ENCODE data around the gene ECHS1. TPM values are rescaled to one million over a fixed set of nuclear protein-coding genes. Genes with fewer than 3 reads are reported as not detected.
A peak's percentile ranks its signal among the peaks of the same experiment; 100 is the strongest.

Gene ECHS1
- total and polyA plus RNA-seq, 9 of the 15 experiments (the other 6 are each of a cell fraction or from before 2014, with no cell fraction given), result 16.6 to 100 (median 68.1) TPM

DNA sequence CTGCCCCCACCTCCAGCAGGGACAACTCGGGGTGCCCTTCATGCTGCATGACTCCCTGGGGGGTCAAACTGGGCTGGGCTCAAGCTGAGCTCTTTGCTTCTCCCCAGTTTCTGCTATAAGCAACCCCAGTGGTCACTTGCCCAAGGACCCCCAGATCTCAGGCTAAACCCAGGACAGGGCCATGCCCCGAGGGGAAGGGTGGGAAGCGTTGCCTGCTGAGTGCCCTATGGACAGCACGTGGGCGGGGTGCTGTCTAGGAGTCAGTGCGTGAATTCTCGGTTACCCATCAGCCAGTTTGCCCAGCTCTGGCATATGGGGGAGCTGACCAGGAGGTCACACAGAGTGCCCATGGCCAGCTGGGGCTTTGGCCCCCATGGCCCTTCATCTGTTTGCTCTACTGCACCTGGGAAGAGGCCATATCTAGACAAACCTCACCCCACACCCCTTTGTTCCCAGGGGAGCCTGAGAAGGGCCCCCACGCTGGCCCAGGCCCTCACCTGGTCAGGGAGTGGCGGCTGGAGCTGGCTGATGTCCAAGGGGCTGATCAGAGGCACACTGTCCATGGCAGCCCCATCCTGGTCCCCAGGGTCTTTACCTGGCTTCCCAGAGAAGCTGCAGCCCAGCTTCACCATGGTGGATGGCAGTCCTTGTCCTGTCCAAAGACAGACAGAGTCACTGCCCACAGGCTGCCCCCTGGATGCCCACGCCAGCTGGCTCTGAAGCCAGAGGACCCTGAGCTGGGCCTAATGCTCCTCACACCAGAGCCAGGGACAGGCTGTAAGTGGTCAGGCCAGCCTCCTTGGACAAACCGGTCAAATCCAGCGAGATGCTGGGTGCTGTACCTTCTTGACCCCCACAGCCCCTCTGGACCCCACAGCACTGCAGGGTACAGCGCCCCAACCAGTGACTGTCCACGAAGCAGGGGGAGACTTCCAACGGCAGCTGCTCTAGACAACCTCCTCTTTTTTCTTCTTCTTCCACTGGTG is 44.5 kb downstream of the ECHS1 start:
- no peak overlapping the region for H3K4me2 ChIP-seq (ENCODE audit: insufficient read depth, low read length)
- H3K4me3 ChIP-seq, result no peak overlapping the region
- in situ Hi-C loops (cut with MboI) (no loop called here), intact Hi-C loops (cut with micrococcal nuclease) (loop anchor here (5.0 to 10.0 kb wide), 3 partner anchors 66 to 156 kb away; partner anchors contain the start of gene MTG1)
- ATAC-seq (no peak), DNase-seq (ENCODE audit: extremely low read depth in 1 of 4, low spot score in 3 of 4) (no peak), FAIRE-seq (no peak)
- no TSS peak for BruUV-seq (replicated peaks)
- peaks cover 0 to 49% of the 10 kb centered on the region in 2 experiments; a peak in 3 of 5 replicates for H3K4me1 ChIP-seq (replicated peaks in 1 of 2; ENCODE audit: control insufficient read depth in 2 of 2, insufficient read depth in 2 of 2, low read length in 2 of 2)
- peak overlapping the region in 1 of 2 experiments; percentile 13; a peak in 1 of 4 replicates for H3K9ac ChIP-seq (ENCODE audit: insufficient read depth in 1 of 2, low read depth in 2 of 2, low read length in 2 of 2)
- no peak overlapping the region for H2AFZ ChIP-seq (ENCODE audit: low read depth, low read length)
- no peaks in the 10 kb centered on the region for H3K9me1 ChIP-seq (ENCODE audit: control insufficient read depth, insufficient read depth, low read length)
- ChIA-PET POLR2A (interaction anchor here (0.7 kb wide), 1 partner anchor 43 kb away, joined by 3 read pairs; no protein-coding TSS in a partner anchor), CTCF (ENCODE audit: low intra/inter-chr PET ratio) (no interaction called here)
- 7% methylated on average over 12 of the region's 15 CpGs for WGBS (ENCODE audit: insufficient coverage, low coverage, missing lambda C conversion rate)
- H3K36me3 ChIP-seq (ENCODE audit: control insufficient read depth, insufficient read depth, low read length), result no peaks in the 10 kb centered on the region
- TF ChIP-seq FOXA3 (CRISPR knock-in tag; conservative IDR thresholded peaks at IDR 0.05 in 1 of 2, IDR thresholded peaks at IDR 0.05 in 1 of 2) (no peak), ZNF695 (CRISPR knock-in tag; IDR thresholded peaks at IDR 0.05) (no peak), SETDB1 (IDR thresholded peaks at IDR 0.05; ENCODE audit: low read length) (no peak), KLF6 (CRISPR knock-in tag; IDR thresholded peaks at IDR 0.05; ENCODE audit: borderline replicate concordance) (no peak), ZNF143 (CRISPR knock-in tag; IDR thresholded peaks at IDR 0.05) (no peak), HDAC3 (IDR thresholded peaks at IDR 0.05; ENCODE audit: borderline replicate concordance, partially characterized antibody) (no peak), ZNF785 (CRISPR knock-in tag; IDR thresholded peaks at IDR 0.05) (no peak), CBX1 (IDR thresholded peaks at IDR 0.05; ENCODE audit: low read depth) (no peak), POLR2G (IDR thresholded peaks at IDR 0.05; ENCODE audit: low read depth, low read length) (no peak), STAT5B (CRISPR knock-in tag; IDR thresholded peaks at IDR 0.05) (no peak)
- TF ChIP-seq, protein P1, sequence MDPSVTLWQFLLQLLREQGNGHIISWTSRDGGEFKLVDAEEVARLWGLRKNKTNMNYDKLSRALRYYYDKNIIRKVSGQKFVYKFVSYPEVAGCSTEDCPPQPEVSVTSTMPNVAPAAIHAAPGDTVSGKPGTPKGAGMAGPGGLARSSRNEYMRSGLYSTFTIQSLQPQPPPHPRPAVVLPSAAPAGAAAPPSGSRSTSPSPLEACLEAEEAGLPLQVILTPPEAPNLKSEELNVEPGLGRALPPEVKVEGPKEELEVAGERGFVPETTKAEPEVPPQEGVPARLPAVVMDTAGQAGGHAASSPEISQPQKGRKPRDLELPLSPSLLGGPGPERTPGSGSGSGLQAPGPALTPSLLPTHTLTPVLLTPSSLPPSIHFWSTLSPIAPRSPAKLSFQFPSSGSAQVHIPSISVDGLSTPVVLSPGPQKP (CRISPR knock-in tag; IDR thresholded peaks at IDR 0.05), result no peak
- TF ChIP-seq, protein P2, sequence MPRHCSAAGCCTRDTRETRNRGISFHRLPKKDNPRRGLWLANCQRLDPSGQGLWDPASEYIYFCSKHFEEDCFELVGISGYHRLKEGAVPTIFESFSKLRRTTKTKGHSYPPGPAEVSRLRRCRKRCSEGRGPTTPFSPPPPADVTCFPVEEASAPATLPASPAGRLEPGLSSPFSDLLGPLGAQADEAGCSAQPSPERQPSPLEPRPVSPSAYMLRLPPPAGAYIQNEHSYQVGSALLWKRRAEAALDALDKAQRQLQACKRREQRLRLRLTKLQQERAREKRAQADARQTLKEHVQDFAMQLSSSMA (CRISPR knock-in tag; IDR thresholded peaks at IDR 0.05), result no peak
- TF ChIP-seq, protein P3, sequence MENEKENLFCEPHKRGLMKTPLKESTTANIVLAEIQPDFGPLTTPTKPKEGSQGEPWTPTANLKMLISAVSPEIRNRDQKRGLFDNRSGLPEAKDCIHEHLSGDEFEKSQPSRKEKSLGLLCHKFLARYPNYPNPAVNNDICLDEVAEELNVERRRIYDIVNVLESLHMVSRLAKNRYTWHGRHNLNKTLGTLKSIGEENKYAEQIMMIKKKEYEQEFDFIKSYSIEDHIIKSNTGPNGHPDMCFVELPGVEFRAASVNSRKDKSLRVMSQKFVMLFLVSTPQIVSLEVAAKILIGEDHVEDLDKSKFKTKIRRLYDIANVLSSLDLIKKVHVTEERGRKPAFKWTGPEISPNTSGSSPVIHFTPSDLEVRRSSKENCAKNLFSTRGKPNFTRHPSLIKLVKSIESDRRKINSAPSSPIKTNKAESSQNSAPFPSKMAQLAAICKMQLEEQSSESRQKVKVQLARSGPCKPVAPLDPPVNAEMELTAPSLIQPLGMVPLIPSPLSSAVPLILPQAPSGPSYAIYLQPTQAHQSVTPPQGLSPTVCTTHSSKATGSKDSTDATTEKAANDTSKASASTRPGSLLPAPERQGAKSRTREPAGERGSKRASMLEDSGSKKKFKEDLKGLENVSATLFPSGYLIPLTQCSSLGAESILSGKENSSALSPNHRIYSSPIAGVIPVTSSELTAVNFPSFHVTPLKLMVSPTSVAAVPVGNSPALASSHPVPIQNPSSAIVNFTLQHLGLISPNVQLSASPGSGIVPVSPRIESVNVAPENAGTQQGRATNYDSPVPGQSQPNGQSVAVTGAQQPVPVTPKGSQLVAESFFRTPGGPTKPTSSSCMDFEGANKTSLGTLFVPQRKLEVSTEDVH (IDR thresholded peaks at IDR 0.05; ENCODE audit: low read depth, partially characterized antibody), result no peak
- H4K20me1 ChIP-seq (replicated peaks; ENCODE audit: control insufficient read depth, insufficient read depth, low read length), result no peaks in the 10 kb centered on the region
- H3K27me3 ChIP-seq (ENCODE audit: control insufficient read depth in 2 of 2, insufficient read depth in 2 of 2, low read length in 2 of 2), result peaks cover 4 to 6% of the 10 kb centered on the region in 2 experiments; a peak in 3 of 5 replicates
- H3K27ac ChIP-seq (ENCODE audit: extremely low read depth, low read depth, low read length), result no peak overlapping the region
- H3K79me2 ChIP-seq (ENCODE audit: control insufficient read depth, insufficient read depth, low read length), result no peaks in the 10 kb centered on the region
- H3K9me3 ChIP-seq (replicated peaks; ENCODE audit: control insufficient read depth, insufficient read depth, low read depth, low read length), result no peaks in the 10 kb centered on the region
